ENCODE data around the gene MOB3A. TPM values are rescaled to one million over a fixed set of nuclear protein-coding genes. Genes with fewer than 3 reads are reported as not detected.
"Not testable (repeated sequence)": the region's sequence is repeated elsewhere in the genome, so short reads cannot be mapped to it uniquely, and the experiment has no call there.

MOB3A gene
- total and polyA plus RNA-seq, 3 donors from 2014 or later = 17.8 to 31.6 (median 22.8) TPM

- H3K4me3 ChIP-seq = no peak overlapping the region
- H3K27me3 ChIP-seq = no peaks in the 10 kb centered on the region
- no peaks in the 10 kb centered on the region for H3K9me3 ChIP-seq
- H3K27ac ChIP-seq = no peak overlapping the region
- WGBS, 2 donors = 91 to 95% methylated on average over 32 to 50 of the region's 50 CpGs
- no peaks in the 10 kb centered on the region for H3K36me3 ChIP-seq (ENCODE audit: low read depth, missing control alignments)
- no peak for TF ChIP-seq CTCF (IDR thresholded peaks at IDR 0.05)
- no peak for TF ChIP-seq POLR2A (IDR thresholded peaks at IDR 0.05)
- H3K4me1 ChIP-seq = peaks cover 4% of the 10 kb centered on the region
- intact Hi-C loops (cut with DNase I; ENCODE audit: low total_unique reads) = no loop called here
- no peak for DNase-seq
Observed at GRCh38 chr19:2135474-2136402, 39.6 kb upstream of the MOB3A start.

DNA sequence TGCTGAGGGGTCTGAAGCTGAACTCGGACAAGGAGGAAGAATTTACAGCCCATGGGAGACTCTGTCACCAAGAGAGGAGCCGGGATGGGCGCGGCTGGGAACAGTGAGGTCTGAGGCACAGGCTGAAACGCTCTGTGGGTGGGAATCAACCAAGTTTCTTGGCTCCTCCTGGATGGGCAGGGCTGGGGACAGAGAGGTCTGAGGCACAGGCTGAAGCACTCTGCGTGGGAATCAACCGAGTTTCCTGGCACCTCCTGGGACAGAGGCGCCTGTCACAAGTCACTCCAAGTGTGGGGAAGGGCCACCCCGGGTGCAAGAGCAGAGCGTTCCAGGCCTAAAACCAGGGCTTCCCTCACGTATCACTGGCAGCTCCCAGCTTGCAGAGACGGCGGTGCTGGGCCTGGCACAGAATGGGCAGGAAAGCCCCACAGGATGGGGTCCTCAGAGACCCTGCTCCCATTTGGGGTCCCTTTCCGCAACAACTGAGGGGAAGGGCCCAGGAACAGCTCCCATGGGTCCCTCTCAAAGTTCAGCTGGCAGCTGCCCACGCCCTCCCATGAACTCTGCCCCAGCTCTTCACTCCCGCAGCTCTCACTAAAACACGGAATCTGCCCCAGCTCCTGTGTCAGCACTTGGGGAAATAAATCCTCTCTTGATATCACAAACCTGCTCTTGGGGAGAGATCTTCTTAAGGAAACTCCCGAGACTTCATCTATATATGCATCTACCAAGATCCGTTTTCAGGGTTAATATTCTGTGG is 36.8 kb upstream of the MOB3A start:
- 63 to 71% methylated on average over 13 to 19 of the region's 19 CpGs for WGBS, 2 donors
- Histone ChIP-seq H3K4me3 (no peak overlapping the region), H3K4me1 (peaks cover 4% of the 10 kb centered on the region), H3K36me3 (ENCODE audit: low read depth, missing control alignments) (no peaks in the 10 kb centered on the region), H3K27me3 (no peaks in the 10 kb centered on the region), H3K27ac (no peak overlapping the region), H3K9me3 (no peaks in the 10 kb centered on the region)
- DNase-seq = peak; percentile 66
- intact Hi-C loops (cut with DNase I; ENCODE audit: low total_unique reads) = no loop called here
- TF ChIP-seq CTCF (IDR thresholded peaks at IDR 0.05) (no peak), POLR2A (IDR thresholded peaks at IDR 0.05) (no peak)

- TF ChIP-seq CTCF (IDR thresholded peaks at IDR 0.05) (no peak), POLR2A (IDR thresholded peaks at IDR 0.05) (no peak)
- 81 to 94% methylated on average over 6 to 14 of the region's 14 CpGs for WGBS, 2 donors
- DNase-seq = no peak
- no peaks in the 10 kb centered on the region for H3K36me3 ChIP-seq (ENCODE audit: low read depth, missing control alignments)
- H3K4me3 ChIP-seq = no peak overlapping the region
- peaks cover 4% of the 10 kb centered on the region for H3K4me1 ChIP-seq
- intact Hi-C loops (cut with DNase I; ENCODE audit: low total_unique reads) = no loop called here
- no peak overlapping the region for H3K27ac ChIP-seq
- H3K9me3 ChIP-seq = no peaks in the 10 kb centered on the region
- no peaks in the 10 kb centered on the region for H3K27me3 ChIP-seq
Observed at GRCh38 chr19:2132191-2132590, 36.1 kb upstream of the MOB3A start.

DNA sequence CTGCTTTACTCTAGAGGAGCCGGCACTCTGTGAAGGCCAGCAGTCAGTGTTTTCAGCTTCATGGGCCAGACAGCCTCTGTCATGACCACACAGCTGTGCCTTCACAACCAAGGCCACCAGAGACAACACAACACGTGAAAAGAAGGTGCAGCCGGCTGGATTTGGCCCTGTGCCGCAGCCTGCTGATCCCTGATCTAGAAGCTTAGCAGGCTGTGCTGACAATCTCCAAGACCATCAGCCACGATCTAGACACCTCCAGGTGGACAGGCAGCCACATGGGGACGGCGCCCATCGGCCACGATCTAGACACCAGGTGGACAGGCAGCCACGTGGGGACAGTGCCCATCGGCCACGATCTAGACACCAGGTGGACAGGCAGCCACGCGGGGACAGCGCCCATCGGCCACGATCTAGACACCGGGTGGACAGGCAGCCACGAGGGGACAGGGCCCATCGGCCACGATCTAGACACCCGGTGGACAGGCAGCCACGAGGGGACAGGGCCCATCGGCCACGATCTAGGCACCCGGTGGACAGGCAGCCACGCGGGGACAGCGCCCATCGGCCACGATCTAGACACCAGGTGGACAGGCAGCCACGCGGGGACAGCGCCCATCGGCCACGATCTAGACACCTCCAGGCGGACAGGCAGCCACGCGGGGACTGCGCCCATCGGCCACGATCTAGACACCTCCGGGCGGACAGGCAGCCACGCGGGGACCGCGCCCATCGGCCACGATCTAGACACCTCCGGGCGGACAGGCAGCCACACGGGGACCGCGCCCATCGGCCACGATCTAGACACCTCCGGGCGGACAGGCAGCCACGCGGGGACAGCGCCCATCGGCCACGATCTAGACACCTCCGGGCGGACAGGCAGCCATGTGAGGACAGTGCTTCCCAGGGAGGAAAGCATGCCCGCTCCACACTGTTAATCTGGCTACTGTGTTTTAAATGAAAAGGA is 35.2 kb upstream of the MOB3A start:
- H3K36me3 ChIP-seq (ENCODE audit: low read depth, missing control alignments); H3K4me1 ChIP-seq; DNase-seq; intact Hi-C loops (cut with DNase I; ENCODE audit: low total_unique reads); H3K9me3 ChIP-seq; H3K27me3 ChIP-seq; H3K4me3 ChIP-seq; H3K27ac ChIP-seq: not testable (repeated sequence)
- 86 to 100% methylated on average over 3 to 64 of the region's 67 CpGs for WGBS, 2 donors
